H1 (cell line): ENCODE data around the gene DCUN1D3. TPM values are rescaled to one million over a fixed set of nuclear protein-coding genes. Genes with fewer than 3 reads are reported as not detected.

Experiments
- CTCF ChIA-PET: fragments of 300-600 bp; sonication (Branson Sonifier 250); formaldehyde crosslinking; loops from one replicate; lab custom pipeline; 2021; ENCODE audit not compliant: partially characterized antibody; lab: Charles Lee
- POLR2A ChIA-PET: fragments of 300-600 bp; sonication (Branson Sonifier 250); formaldehyde crosslinking; loops from one replicate; lab custom pipeline; 2021; ENCODE audit warnings: inconsistent platforms; ENCODE audit not compliant: partially characterized antibody; lab: Charles Lee
- DNase-seq, 2 experiments: peaks; one replicate each; pipeline versions ENCODE4 v3.0.0 to v3.0.0-alpha.2; 2010 to 2022; ENCODE audit warnings: low spot score in 2 of 2, low read depth in 1 of 2, mixed read lengths in 1 of 2
- FAIRE-seq: peaks from 2 replicates; lab custom pipeline; 2011; peaks lifted over from hg19 to GRCh38; lab: Jason Lieb, UNC
- H2AFZ ChIP-seq: 2 replicates; pipeline ENCODE4 v1.8.1; 2012; ENCODE audit warnings: low read length, inconsistent platforms
- H2AK5ac ChIP-seq: 2 replicates; pipeline ENCODE4 v1.6.1; 2013; ENCODE audit warnings: low read depth, low read length
- H2BK120ac ChIP-seq: replicated peaks from 2 replicates; pipeline ENCODE3; 2013; ENCODE audit warnings: low read depth, low read length, inconsistent platforms
- H2BK12ac ChIP-seq: 2 replicates; pipeline ENCODE4 v1.6.1; 2013; ENCODE audit warnings: low read depth, low read length
- H2BK15ac ChIP-seq: 2 replicates; pipeline ENCODE4 v1.6.1; 2013; ENCODE audit warnings: low read length
- H2BK20ac ChIP-seq: 2 replicates; pipeline ENCODE4 v1.6.1; 2013; ENCODE audit warnings: low read length
- H2BK5ac ChIP-seq: 2 replicates; pipeline ENCODE4 v1.6.1; 2013; ENCODE audit warnings: low read depth, low read length
- H3K14ac ChIP-seq: 2 replicates; pipeline ENCODE4 v1.6.1; 2013; ENCODE audit warnings: inconsistent platforms; ENCODE audit not compliant: insufficient read length
- H3K18ac ChIP-seq: 2 replicates; pipeline ENCODE4 v1.6.1; 2013; ENCODE audit warnings: low read length; ENCODE audit errors: extremely low read depth
- H3K23ac ChIP-seq: 2 replicates; pipeline ENCODE4 v1.6.1; 2013; ENCODE audit warnings: inconsistent platforms; ENCODE audit not compliant: insufficient read length
- H3K23me2 ChIP-seq: 2 replicates; pipeline ENCODE4 v1.6.1; 2013; ENCODE audit warnings: low read depth, low read length
- H3K27ac ChIP-seq: 2 replicates; pipeline ENCODE4 v1.6.1; 2011; ENCODE audit warnings: low read depth, low read length, inconsistent platforms
- H3K27me3 ChIP-seq, 4 experiments: replicated peaks in 1 of 4; 1 replicate in 1 of 4; 2 replicates in 3 of 4; pipeline versions ENCODE4 v1.6.1 to v1.8.1; 2011 to 2013; ENCODE audit warnings: low read length in 3 of 4, mild to moderate bottlenecking in 3 of 4, inconsistent platforms in 2 of 4, mixed read lengths in 2 of 4, moderate library complexity in 1 of 4; ENCODE audit not compliant: control insufficient read depth in 3 of 4, insufficient read depth in 3 of 4; ENCODE audit errors: extremely low read depth in 1 of 4
- H3K36me3 ChIP-seq, 4 experiments: 2 replicates each; pipeline versions ENCODE4 v1.6.1 to v1.8.1; 2011 to 2013; ENCODE audit warnings: mild to moderate bottlenecking in 4 of 4, low read length in 3 of 4, moderate library complexity in 2 of 4, control low read depth in 1 of 4, inconsistent platforms in 1 of 4; ENCODE audit not compliant: insufficient read depth in 4 of 4, control insufficient read depth in 2 of 4
- H3K4ac ChIP-seq: replicated peaks from 2 replicates; pipeline ENCODE3; 2013; ENCODE audit warnings: low read length, low read depth, mixed read lengths, inconsistent platforms; ENCODE audit not compliant: insufficient read length
- H3K4me1 ChIP-seq, 4 experiments: replicated peaks in 1 of 4; 1 replicate in 1 of 4; 2 replicates in 3 of 4; pipeline versions ENCODE4 v1.6.1 to v1.8.1; 2011 to 2013; ENCODE audit warnings: low read length in 3 of 4, inconsistent platforms in 2 of 4, mixed read lengths in 1 of 4; ENCODE audit not compliant: insufficient read depth in 4 of 4, control insufficient read depth in 3 of 4
- H3K4me2 ChIP-seq, 2 experiments: 2 replicates each; pipeline versions ENCODE4 v1.6.1 to v1.8.1; 2011 to 2013; ENCODE audit warnings: low read depth in 2 of 2, low read length in 2 of 2, control low read depth in 1 of 2, inconsistent platforms in 1 of 2, mild to moderate bottlenecking in 1 of 2; ENCODE audit not compliant: insufficient read depth in 1 of 2
- H3K4me3 ChIP-seq, 4 experiments: fragments of 200-600, 300-600 bp in 1 of 4; sonication (generic), shearing (Covaris generic), sonication (Bioruptor Twin) in 1 of 4; 2 replicates each; pipeline versions ENCODE4 v1.5.1 to v1.8.1; 2011 to 2016; ENCODE audit warnings: low read length in 4 of 4, low read depth in 3 of 4, control low read depth in 2 of 4, inconsistent platforms in 2 of 4, mild to moderate bottlenecking in 2 of 4, mixed read lengths in 1 of 4, moderate library complexity in 1 of 4; ENCODE audit not compliant: insufficient read depth in 2 of 4; ENCODE audit errors: extremely low read depth in 1 of 4
- H3K56ac ChIP-seq: replicated peaks from 2 replicates; pipeline ENCODE3; 2013; ENCODE audit warnings: low read depth, mild to moderate bottlenecking, mixed read lengths, low read length, inconsistent platforms; ENCODE audit not compliant: insufficient read length
- H3K79me1 ChIP-seq: 2 replicates; pipeline ENCODE4 v1.6.1; 2013; ENCODE audit warnings: low read depth, low read length, control low read depth
- H3K79me2 ChIP-seq, 2 experiments: 2 replicates each; pipeline versions ENCODE4 v1.6.1 to v1.8.1; 2012 to 2013; ENCODE audit warnings: low read length in 2 of 2, mild to moderate bottlenecking in 2 of 2, inconsistent platforms in 1 of 2; ENCODE audit not compliant: insufficient read depth in 2 of 2, control insufficient read depth in 1 of 2
- H3K9ac ChIP-seq, 4 experiments: replicated peaks in 1 of 4; 1 replicate in 1 of 4; 2 replicates in 3 of 4; pipeline versions ENCODE4 v1.6.1 to v1.8.1; 2011 to 2013; ENCODE audit warnings: low read depth in 3 of 4, low read length in 3 of 4, control low read depth in 2 of 4, mild to moderate bottlenecking in 2 of 4, moderate library complexity in 2 of 4, inconsistent platforms in 1 of 4; ENCODE audit errors: extremely low read depth in 1 of 4
- H3K9me3 ChIP-seq, 2 experiments: 2 replicates each; pipeline versions ENCODE4 v1.6.1 to v1.8.1; 2012 to 2013; ENCODE audit warnings: mild to moderate bottlenecking in 2 of 2, moderate library complexity in 2 of 2, control low read depth in 1 of 2, inconsistent platforms in 1 of 2, low read depth in 1 of 2, low read length in 1 of 2, mixed read lengths in 1 of 2; ENCODE audit not compliant: insufficient read depth in 2 of 2
- H4K20me1 ChIP-seq, 2 experiments: replicated peaks in 1 of 2; 2 replicates each; pipeline versions ENCODE3 to v1.8.1; 2011 to 2013; ENCODE audit warnings: inconsistent platforms in 2 of 2, low read length in 2 of 2, mild to moderate bottlenecking in 1 of 2; ENCODE audit not compliant: insufficient read depth in 2 of 2, control insufficient read depth in 1 of 2
- H4K5ac ChIP-seq: 2 replicates; pipeline ENCODE4 v1.6.1; 2013; ENCODE audit warnings: low read length, low read depth, mixed read lengths, inconsistent platforms; ENCODE audit not compliant: insufficient read length
- H4K8ac ChIP-seq: 2 replicates; pipeline ENCODE4 v1.8.0; 2013; ENCODE audit warnings: mild to moderate bottlenecking, moderate library complexity, low read length, inconsistent platforms; ENCODE audit not compliant: insufficient read depth; ENCODE audit errors: extremely low read depth
- H4K91ac ChIP-seq: replicated peaks from 2 replicates; pipeline ENCODE3; 2013; ENCODE audit warnings: low read length, mixed read lengths, inconsistent platforms; ENCODE audit not compliant: insufficient read length
- CEBPB ChIP-seq: IDR thresholded peaks from 2 replicates; pipeline ENCODE4 v1.6.1; 2012; ENCODE audit warnings: low read depth, low read length
- TBP ChIP-seq: IDR thresholded peaks from 2 replicates; pipeline ENCODE4 v1.6.1; 2011; ENCODE audit warnings: low read depth, low read length, improper control_type of control experiment
- polyA plus RNA-seq, 7 experiments: library from polyadenylated mRNA; depleted of rRNA in 3 of 7; stranded (reverse) in 5 of 7; unstranded in 2 of 7; fragments of >200 nt in 5 of 7; fragments of 200-250 nt in 2 of 7; gene quantifications; 1 replicate in 5 of 7; 2 replicates in 1 of 7; 4 replicates in 1 of 7; pipeline versions ENCODE4 v1.2.1 to v1.2.3, GENCODE V29; 2011 to 2013; ENCODE audit warnings: missing spikeins in 2 of 7, mixed read lengths in 2 of 7
- total RNA-seq: library from RNA; stranded (reverse); fragmentation: NEBNext Ultra II Directional; extraction: Animal tissue kit (Norgen Biotek cat#: 25700); gene quantifications from 2 replicates; pipeline ENCODE4 v1.2.1, GENCODE V29; 2021

Gene DCUN1D3
- total and polyA plus RNA-seq, 2 of the 8 experiments (the other 6 are each of a cell fraction or from before 2014, with no cell fraction given) = 3.5 to 18.2 TPM

DNA sequence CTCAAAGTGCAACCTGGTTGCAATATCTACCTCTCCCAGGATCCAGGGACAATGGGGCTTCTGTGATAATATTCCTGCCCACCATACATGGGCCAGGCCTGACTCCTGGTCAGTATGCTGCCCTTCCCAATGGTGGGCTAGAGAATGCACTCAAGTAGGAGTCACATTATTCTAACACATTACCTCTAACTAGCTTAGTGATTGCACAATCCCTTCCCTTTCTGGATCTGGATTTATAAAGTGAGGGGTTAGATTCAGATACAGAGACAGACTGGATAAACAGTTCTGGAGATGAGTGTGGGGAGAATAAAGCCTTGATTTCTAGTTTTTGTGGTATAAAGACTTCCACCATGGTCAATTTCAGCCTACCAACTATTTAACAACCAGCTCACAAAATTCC lies 33.4 kb upstream of the DCUN1D3 start:
- Histone ChIP-seq H4K20me1 (no peaks in the 10 kb centered on the region), H3K18ac (no peak overlapping the region), H3K4me2 (no peak overlapping the region), H3K27me3 (no peaks in the 10 kb centered on the region), H4K8ac (no peak overlapping the region), H3K4me1 (no peaks in the 10 kb centered on the region)
- peak; percentile 54; the same call in 1 of the 2 replicates for TF ChIP-seq CEBPB
- TF ChIP-seq TBP = no peak
- TF ChIP-seq, all 59 proteins: peak for 1
- no peak overlapping the region for H2BK5ac ChIP-seq
- H3K4ac ChIP-seq = no peak overlapping the region
- H3K14ac ChIP-seq = no peak overlapping the region
- no peak overlapping the region for H2BK12ac ChIP-seq
- no peak for DNase-seq
- no peak overlapping the region for H4K91ac ChIP-seq
- H3K9me3 ChIP-seq = no peaks in the 10 kb centered on the region
- POLR2A ChIA-PET = no interaction called here
- no peaks in the 10 kb centered on the region for H3K79me2 ChIP-seq
- no peak overlapping the region for H4K5ac ChIP-seq
- H3K4me3 ChIP-seq = no peak overlapping the region
- no peak overlapping the region for H3K23ac ChIP-seq
- no peak overlapping the region for H3K56ac ChIP-seq
- no peak overlapping the region for H2BK20ac ChIP-seq
- CTCF ChIA-PET = interaction anchor here (1.0 kb wide), 1 partner anchor 83 kb away, joined by 3 read pairs; no protein-coding TSS in a partner anchor
- H3K9ac ChIP-seq = no peak overlapping the region
- H2AK5ac ChIP-seq = no peak overlapping the region
- no peak overlapping the region for H3K27ac ChIP-seq
- no peaks in the 10 kb centered on the region for H3K23me2 ChIP-seq
- H3K79me1 ChIP-seq = no peaks in the 10 kb centered on the region
- no peak for FAIRE-seq
- no peaks in the 10 kb centered on the region for H3K36me3 ChIP-seq
- no peak overlapping the region for H2AFZ ChIP-seq
- no peak overlapping the region for H2BK120ac ChIP-seq
- no peak overlapping the region for H2BK15ac ChIP-seq
